Measurements from ENCODE around the gene TEX54.

DNA sequence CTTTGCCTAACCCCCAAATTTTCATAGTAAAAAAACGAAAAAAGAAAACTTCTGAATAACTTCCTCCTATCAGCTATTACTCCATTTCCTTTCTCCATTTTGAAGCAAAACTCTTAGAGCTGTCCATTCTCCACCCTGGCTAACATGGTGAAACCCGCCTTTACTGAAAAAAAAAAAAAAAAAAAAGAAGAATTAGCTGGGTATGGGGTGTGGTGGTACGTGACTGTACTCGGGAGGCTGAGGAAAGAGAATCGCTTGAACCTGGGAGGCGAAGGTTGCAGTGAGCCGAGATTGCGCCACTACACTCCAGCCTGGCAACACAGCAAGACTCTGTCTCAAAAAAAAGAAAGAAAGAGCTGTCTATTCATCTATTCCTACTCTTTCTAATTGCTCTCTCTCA is 16.1 kb downstream of the TEX54 start:
- no peak for TF ChIP-seq POLR2AphosphoS5 (IDR thresholded peaks at IDR 0.05; ENCODE audit: low read depth, low read length)
- TF ChIP-seq SIN3A (IDR thresholded peaks at IDR 0.05; ENCODE audit: borderline replicate concordance, insufficient read depth, low read length), result no peak
- TF ChIP-seq, protein P1, sequence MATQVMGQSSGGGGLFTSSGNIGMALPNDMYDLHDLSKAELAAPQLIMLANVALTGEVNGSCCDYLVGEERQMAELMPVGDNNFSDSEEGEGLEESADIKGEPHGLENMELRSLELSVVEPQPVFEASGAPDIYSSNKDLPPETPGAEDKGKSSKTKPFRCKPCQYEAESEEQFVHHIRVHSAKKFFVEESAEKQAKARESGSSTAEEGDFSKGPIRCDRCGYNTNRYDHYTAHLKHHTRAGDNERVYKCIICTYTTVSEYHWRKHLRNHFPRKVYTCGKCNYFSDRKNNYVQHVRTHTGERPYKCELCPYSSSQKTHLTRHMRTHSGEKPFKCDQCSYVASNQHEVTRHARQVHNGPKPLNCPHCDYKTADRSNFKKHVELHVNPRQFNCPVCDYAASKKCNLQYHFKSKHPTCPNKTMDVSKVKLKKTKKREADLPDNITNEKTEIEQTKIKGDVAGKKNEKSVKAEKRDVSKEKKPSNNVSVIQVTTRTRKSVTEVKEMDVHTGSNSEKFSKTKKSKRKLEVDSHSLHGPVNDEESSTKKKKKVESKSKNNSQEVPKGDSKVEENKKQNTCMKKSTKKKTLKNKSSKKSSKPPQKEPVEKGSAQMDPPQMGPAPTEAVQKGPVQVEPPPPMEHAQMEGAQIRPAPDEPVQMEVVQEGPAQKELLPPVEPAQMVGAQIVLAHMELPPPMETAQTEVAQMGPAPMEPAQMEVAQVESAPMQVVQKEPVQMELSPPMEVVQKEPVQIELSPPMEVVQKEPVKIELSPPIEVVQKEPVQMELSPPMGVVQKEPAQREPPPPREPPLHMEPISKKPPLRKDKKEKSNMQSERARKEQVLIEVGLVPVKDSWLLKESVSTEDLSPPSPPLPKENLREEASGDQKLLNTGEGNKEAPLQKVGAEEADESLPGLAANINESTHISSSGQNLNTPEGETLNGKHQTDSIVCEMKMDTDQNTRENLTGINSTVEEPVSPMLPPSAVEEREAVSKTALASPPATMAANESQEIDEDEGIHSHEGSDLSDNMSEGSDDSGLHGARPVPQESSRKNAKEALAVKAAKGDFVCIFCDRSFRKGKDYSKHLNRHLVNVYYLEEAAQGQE (IDR thresholded peaks at IDR 0.05; ENCODE audit: insufficient read depth in 1 of 2, low read depth in 2 of 2, low read length in 2 of 2), result no peak
- TF ChIP-seq TAF1 (IDR thresholded peaks at IDR 0.05; ENCODE audit: borderline replicate concordance, insufficient read depth, low read length), result no peak
- TF ChIP-seq FOXP2 (optimal IDR thresholded peaks at IDR 0.05; ENCODE audit: borderline replicate concordance, extremely low read depth, extremely low read length, insufficient read depth), result no peak

All from PFSK-1 (cell line).